GM19035 (cell line): ENCODE data around the gene SMAP2.
A peak's percentile ranks its signal among the peaks of the same experiment; 100 is the strongest.

Experiments
- ATAC-seq: cut with Tn5 transposase; IDR thresholded peaks from one replicate; pipeline ENCODE4 v1.9.1; 2021; ENCODE audit not compliant: unreplicated experiment

Gene SMAP2

GRCh38 chr1:40413527-40414252 lies 40.2 kb downstream of the SMAP2 start:
- no peak for ATAC-seq

GRCh38 chr1:40414331-40414730 lies 40.8 kb downstream of the SMAP2 start:
- ATAC-seq: no peak

DNA sequence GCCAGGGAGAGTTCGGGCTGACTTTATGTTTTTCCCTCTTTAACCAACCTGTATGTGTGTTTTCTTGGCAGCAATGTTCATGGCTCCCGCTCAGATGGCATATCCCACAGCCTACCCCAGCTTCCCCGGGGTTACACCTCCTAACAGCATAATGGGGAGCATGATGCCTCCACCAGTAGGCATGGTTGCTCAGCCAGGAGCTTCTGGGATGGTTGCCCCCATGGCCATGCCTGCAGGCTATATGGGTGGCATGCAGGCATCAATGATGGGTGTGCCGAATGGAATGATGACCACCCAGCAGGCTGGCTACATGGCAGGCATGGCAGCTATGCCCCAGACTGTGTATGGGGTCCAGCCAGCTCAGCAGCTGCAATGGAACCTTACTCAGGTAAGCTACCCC lies 43.2 kb downstream of the SMAP2 start:
- no peak for ATAC-seq

GRCh38 chr1:40421431-40422384 lies 48.2 kb downstream of the SMAP2 start:
- no peak for ATAC-seq

GRCh38 chr1:40422630-40423263 lies 49.2 kb downstream of the SMAP2 start:
- no peak for ATAC-seq

DNA sequence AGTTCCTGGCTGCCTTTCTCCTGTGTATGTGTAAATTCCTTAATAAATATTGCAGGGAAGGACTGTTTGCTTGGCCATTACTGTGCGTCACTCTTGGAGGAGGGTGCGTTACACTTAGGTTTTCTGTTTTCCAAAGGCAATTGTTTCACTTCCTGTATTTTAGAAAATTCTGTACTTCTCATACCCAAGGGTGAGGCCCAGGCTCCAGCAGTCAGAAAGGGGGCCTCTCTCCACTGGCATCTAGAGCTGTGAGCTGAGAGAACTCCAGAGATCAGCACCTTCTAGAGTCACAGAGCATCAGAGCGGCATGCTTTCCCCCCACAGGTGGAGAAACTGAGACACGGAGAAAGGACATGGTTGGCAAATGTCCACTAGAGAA lies 49.7 kb downstream of the SMAP2 start:
- ATAC-seq: no peak

DNA sequence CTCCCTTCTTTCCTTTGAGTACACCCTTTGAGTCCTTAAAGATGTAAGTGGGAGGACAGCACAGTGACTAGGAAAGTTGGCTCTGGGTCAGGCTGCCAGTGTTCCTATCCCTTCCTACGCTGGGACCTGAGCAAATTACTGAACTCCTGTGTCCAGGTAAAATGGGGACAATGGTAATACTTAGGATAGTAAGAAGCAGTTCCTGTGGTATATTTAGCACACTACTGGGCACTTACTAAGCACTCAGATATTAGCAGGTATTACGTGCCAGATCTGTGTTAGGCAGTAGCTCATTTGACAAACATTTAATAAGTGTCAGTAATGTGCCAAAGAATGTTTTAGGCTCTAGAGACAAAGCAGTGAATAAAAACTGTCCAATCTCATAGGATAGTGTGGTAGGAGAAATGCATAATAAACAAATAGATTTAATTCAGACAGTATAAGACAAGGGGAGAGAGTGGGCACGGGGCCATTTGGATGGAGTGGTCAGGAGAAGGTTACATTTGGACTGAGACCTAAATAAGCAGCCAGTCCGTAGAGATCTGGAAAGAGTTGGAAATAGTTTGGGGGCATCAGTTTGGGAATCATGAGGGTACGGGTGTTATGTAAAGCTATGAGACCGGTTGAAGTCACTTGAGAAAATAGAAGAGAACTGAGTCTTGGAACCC lies 50.6 kb downstream of the SMAP2 start:
- ATAC-seq: no peak

DNA sequence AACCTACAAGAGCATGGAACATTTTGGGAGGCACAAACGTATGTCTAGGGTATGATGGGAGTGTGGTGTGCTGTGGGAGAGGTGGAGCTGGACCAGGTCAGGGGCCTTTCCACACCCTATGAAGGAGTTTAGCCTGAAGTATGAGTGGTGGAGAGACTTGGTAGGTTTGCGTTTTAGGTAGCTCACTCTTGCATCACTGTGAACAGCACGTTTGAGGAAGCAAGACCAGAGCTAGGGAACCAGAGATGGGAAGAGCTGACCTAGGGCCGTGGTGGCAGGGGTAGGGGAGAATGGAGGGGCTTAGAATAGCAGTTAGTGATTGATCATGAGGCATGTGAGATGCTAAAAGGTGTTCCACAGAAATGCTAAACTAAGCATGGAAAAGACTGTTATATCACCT lies 51.7 kb downstream of the SMAP2 start:
- ATAC-seq: no peak

- no peak for ATAC-seq
Measured at GRCh38 chr1:40431385-40431784, 57.9 kb downstream of the SMAP2 start.

DNA sequence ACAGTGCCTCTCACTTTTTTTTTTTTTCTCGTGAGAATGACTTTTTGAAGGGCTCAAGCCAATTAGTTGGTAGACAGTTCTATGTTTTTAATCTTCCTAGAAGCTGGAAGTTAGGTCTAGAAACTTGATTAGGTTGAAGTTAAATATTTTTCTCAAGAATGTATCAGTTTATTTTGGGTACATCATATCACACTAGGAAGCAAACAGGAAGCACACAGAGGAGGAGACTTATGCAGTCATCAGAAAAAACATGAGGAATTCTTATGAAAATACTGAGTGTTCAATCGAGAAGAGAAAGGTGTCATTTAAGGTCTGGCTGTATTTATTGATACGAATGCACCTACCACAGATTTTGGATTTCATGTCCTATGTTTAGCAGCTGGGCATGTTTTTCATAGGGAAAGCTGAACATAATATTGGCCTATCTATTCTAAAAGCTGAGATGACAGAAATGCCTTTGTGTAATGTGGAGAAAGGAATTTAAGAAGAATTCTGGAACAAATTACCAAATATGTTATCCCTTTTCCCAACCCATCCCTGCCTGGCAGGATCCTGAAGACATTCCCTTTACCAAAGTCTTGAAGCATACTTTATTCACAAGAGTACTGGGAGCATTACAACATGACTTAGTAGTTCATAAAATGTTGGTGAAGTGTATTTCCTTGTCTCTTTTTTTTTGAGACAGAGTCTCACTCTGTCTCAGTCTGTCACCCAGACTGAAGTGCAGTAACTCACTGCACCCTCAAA lies 59.3 kb downstream of the SMAP2 start:
- ATAC-seq: no peak

- no peak for ATAC-seq
Measured at GRCh38 chr1:40435471-40435870, 61.9 kb downstream of the SMAP2 start.

GRCh38 chr1:40435876-40436275 lies 62.3 kb downstream of the SMAP2 start:
- ATAC-seq: no peak

- ATAC-seq: no peak
Measured at GRCh38 chr1:40438391-40439015, 65.0 kb downstream of the SMAP2 start.

GRCh38 chr1:40439247-40439646 lies 65.7 kb downstream of the SMAP2 start:
- no peak for ATAC-seq

DNA sequence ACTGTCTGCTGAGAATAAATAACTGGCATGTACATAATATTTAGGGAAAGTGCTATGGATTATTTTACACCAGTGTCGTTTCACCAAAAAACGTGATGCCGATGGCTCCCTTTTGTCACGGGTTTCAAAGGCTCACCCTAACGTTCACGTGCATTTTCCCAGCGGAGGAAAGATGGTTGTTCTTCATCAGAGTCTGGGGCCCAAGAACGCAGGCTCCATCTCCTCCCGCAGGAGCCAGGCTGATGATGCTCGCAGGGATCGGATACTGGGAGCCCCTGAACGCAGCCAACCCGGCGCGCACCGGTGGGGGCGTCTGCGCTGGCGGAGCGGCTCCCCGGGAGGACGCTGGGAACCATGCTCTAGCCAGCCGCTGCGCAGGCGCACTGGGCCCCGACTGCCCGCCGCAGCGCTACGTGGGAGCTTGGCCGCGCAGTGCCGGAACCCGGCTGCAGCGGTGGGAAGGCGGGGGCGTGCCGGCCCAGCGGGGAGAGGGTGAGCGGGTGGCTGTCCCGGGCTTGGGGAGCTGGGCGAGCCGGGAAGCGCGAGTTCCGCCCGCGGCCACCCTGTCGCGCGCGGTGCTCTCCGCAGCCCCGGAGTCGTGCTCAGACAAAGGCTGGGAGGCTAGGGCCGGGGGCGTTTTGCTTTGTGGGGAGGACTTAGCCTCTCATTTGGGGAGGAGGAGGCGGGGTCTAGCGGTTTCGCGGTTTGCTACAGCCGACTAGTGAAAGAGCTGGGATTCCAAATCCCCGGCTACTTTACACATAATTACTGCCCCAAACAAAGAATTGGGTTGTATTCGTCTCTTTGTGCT lies 76.4 kb downstream of the SMAP2 start, which contains the start of gene ZFP69B:
TSS of gene ZFP69B (plus strand) at position 793 of the 811 bp plus-strand sequence. CDS start 486 bp downstream, outside the sequence.
- peak; percentile 86 for ATAC-seq

DNA sequence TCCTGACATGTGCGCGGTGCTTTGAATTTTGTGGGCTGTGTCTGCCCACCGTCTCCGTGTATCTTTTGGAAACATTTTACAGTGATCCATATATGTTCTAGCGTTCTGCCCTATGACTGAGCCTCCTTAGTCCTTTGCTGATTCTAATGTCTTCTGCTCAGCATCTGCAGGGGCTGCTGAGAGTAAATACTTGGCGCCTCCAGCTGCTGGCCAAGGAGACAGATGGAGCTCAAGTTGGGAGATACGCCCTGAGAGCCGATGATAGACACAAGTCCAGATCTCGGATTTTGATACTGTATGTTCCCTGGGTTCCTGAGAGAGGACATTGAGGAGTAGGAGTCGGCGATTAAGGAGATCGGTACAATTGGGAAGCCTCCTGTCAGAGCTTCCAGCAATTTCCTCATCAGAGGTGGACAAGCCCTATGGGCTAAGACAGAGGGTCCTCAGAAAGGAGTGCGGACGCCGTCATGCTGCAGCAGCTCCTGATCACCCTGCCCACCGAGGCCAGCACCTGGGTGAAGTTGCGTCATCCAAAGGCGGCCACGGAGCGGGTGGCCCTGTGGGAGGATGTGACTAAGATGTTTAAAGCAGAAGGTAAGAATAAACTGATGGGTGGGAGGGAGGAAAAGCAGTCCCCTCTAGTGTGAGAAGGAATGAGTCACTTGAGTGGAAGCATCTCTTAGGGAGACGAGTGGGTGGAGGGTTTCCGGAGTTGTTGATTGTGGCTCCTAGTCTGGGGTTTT lies 77.1 kb downstream of the SMAP2 start:
- peak; percentile 49 for ATAC-seq

GRCh38 chr1:40451238-40451585 lies 77.7 kb downstream of the SMAP2 start:
- no peak for ATAC-seq

- no peak for ATAC-seq
Measured at GRCh38 chr1:40454873-40455272, 81.3 kb downstream of the SMAP2 start.
